Tibial artery (tissue), 4 donors: Measurements from ENCODE around the gene IGLL1.

Experiments
- DNase-seq, 2 donors: peaks; one replicate each; pipeline ENCODE4 v3.0.0-alpha.2; 2019
- H3K27ac ChIP-seq, 2 donors: fragments of 200-600 bp; sonication (generic) in 1 of 2; 1 replicate in 1 of 2; 2 replicates in 1 of 2; pipeline ENCODE4 v1.5.1; 2018 to 2019; ENCODE audit warnings: mild to moderate bottlenecking in 1 of 2
- H3K27me3 ChIP-seq, 2 donors: fragments of 200-600 bp; sonication (generic) in 1 of 2; one replicate each; pipeline versions ENCODE4 v1.5.1 to v1.6.0; 2016 to 2019
- H3K36me3 ChIP-seq, 3 donors: fragments of 200-600 bp; sonication (generic) in 2 of 3; one replicate each; pipeline ENCODE4 v1.5.1; 2016 to 2019; ENCODE audit warnings: mild to moderate bottlenecking in 2 of 3
- H3K4me1 ChIP-seq, 4 donors: fragments of 200-600 bp; sonication (generic) in 2 of 4; 1 replicate in 3 of 4; 2 replicates in 1 of 4; pipeline ENCODE4 v1.5.1; 2016 to 2019
- H3K4me3 ChIP-seq, 2 donors: fragments of 200-600 bp; sonication (generic) in 1 of 2; 1 replicate in 1 of 2; 2 replicates in 1 of 2; pipeline ENCODE4 v1.5.1; 2018 to 2019; ENCODE audit warnings: mild to moderate bottlenecking in 2 of 2
- H3K9me3 ChIP-seq, 3 donors: fragments of 200-600 bp; sonication (generic) in 1 of 3; one replicate each; pipeline ENCODE4 v1.5.1; 2016 to 2019
- intact Hi-C: fragments of 100-400 bp; cut with DNase I; formaldehyde crosslinking; loops from one replicate; pipeline ENCODE4 v1.15.0; 2023; ENCODE audit warnings: low total_unique reads
- TF ChIP-seq, protein P1 (sequence below), 2 experiments: fragments of 200-600 bp in 1 of 2; fragments of 450-650 bp in 1 of 2; IDR thresholded peaks; one replicate each; pipeline ENCODE4 v1.5.1; 2017 to 2019; ENCODE audit warnings: antibody characterized with exemption in 2 of 2, mild to moderate bottlenecking in 1 of 2, moderate library complexity in 1 of 2

IGLL1 gene

DNA sequence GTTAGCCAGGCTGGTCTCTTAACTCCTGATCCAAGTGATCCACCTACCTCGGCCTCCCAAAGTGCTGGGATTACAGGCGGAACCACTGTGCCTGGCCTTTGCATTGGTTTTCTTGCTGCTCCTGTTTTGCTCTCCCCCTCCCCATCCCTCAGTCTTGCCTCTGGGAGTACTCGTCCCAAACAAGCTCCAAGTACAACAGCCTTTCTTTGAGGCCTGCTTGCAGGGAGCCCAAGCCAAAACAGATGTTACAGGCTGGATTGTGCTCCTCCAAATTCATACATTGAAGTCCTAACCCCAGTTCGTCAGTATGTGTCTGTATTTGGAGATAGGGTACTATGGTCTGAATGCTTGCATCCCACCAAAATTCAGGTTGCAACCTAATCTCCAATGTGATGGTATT is 8.6 kb downstream of the IGLL1 start:
- intact Hi-C loops: no loop called here
- DNase-seq: no peak
- no peaks in the 10 kb centered on the region for H3K9me3 ChIP-seq

DNA sequence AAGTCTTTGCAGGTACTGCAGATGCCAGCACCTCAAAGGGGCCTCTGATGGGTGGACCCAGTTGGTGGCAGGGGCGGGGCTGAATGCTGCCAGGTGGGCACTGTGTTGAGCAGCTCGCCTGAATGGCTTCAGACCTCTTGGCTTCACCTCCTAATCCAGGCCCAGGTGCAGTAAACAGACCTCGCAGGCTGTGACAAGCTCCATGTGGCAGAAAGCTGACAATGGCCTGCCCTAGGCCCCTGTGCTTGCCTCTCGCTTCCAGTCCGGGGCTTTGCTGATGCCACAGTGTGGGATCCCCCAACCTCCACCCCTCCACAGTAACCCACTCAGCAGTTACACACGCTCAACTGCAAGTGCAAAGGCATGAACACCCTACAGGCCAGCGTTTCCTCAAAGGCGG is 9.4 kb downstream of the IGLL1 start:
- intact Hi-C loops: no loop called here
- TF ChIP-seq, protein P1, sequence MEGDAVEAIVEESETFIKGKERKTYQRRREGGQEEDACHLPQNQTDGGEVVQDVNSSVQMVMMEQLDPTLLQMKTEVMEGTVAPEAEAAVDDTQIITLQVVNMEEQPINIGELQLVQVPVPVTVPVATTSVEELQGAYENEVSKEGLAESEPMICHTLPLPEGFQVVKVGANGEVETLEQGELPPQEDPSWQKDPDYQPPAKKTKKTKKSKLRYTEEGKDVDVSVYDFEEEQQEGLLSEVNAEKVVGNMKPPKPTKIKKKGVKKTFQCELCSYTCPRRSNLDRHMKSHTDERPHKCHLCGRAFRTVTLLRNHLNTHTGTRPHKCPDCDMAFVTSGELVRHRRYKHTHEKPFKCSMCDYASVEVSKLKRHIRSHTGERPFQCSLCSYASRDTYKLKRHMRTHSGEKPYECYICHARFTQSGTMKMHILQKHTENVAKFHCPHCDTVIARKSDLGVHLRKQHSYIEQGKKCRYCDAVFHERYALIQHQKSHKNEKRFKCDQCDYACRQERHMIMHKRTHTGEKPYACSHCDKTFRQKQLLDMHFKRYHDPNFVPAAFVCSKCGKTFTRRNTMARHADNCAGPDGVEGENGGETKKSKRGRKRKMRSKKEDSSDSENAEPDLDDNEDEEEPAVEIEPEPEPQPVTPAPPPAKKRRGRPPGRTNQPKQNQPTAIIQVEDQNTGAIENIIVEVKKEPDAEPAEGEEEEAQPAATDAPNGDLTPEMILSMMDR (IDR thresholded peaks at IDR 0.05): no peak
- DNase-seq: no peak

More for the DNA sequence above, 8.6 kb downstream of the IGLL1 start:
- Histone ChIP-seq H3K27me3 (peaks cover 3 to 12% of the 10 kb centered on the region in 2 donors), H3K36me3 (no peaks in the 10 kb centered on the region), H3K4me1 (peaks cover 0 to 3% (median 2%) of the 10 kb centered on the region in 4 donors), H3K27ac (no peak overlapping the region), H3K4me3 (no peak overlapping the region)
- TF ChIP-seq, protein P1 (IDR thresholded peaks at IDR 0.05): no peak

DNA sequence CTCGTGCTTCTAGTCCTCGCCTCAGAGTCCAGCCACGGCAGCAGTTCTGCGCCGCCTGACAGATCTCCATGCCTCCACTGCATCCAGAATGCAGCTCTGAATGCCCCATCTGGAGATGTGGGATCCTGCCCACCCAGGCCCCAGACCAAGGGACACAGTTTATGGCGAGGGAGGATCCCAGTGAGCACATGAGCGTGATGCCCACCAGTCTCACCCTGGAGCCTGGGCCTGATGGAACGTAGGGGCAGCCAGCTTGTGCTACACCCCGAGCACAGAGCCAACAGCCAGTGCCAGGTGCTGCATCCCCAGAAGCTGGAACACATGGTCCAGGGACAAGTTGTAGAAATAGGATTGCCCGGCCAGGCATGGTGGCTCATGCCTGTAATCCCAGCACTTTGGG is 10.4 kb downstream of the IGLL1 start:
- H3K4me3 ChIP-seq: no peak overlapping the region
- H3K27ac ChIP-seq: no peak overlapping the region
- peak in 1 of 2 donors; percentile 9 for DNase-seq
- TF ChIP-seq, protein P1 (IDR thresholded peaks at IDR 0.05): no peak
- H3K27me3 ChIP-seq: peaks cover 5 to 29% of the 10 kb centered on the region in 2 donors
- H3K36me3 ChIP-seq: no peaks in the 10 kb centered on the region
- intact Hi-C loops: no loop called here
- no peaks in the 10 kb centered on the region for H3K9me3 ChIP-seq
- peaks cover 0 to 15% (median 14%) of the 10 kb centered on the region in 4 donors for H3K4me1 ChIP-seq

More for the DNA sequence above, 9.4 kb downstream of the IGLL1 start:
- no peak overlapping the region for H3K27ac ChIP-seq
- no peaks in the 10 kb centered on the region for H3K36me3 ChIP-seq
- peaks cover 0 to 11% (median 10%) of the 10 kb centered on the region in 4 donors for H3K4me1 ChIP-seq
- no peaks in the 10 kb centered on the region for H3K9me3 ChIP-seq
- peaks cover 5 to 21% of the 10 kb centered on the region in 2 donors for H3K27me3 ChIP-seq
- no peak overlapping the region for H3K4me3 ChIP-seq

DNA sequence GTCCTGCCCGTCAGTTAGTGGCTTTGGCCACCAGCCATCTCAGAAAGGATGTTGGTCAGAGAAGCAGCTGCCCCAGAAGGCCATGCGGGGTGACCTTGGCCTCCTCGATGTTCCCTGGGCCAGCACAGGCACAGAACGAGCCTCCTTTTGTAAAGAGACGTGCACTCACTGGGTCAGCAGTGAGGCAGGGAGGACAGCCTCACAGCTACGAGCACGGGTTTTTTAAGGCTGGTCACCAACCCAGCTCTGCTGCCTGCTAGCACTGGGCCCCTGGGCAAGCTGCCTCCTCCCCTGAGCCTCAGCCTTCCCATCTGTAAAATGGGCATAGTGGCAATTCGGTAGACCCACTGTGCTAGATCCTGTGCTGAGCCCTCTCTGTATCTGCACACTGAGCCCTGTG is 10.8 kb downstream of the IGLL1 start:
- H3K9me3 ChIP-seq: no peaks in the 10 kb centered on the region
- TF ChIP-seq, protein P1 (IDR thresholded peaks at IDR 0.05): no peak
- DNase-seq: no peak
- H3K27ac ChIP-seq: no peak overlapping the region
- intact Hi-C loops: no loop called here
- H3K36me3 ChIP-seq: no peaks in the 10 kb centered on the region
- no peak overlapping the region for H3K4me3 ChIP-seq
- peaks cover 0 to 15% (median 14%) of the 10 kb centered on the region in 4 donors for H3K4me1 ChIP-seq
- H3K27me3 ChIP-seq: peaks cover 5 to 32% of the 10 kb centered on the region in 2 donors

DNA sequence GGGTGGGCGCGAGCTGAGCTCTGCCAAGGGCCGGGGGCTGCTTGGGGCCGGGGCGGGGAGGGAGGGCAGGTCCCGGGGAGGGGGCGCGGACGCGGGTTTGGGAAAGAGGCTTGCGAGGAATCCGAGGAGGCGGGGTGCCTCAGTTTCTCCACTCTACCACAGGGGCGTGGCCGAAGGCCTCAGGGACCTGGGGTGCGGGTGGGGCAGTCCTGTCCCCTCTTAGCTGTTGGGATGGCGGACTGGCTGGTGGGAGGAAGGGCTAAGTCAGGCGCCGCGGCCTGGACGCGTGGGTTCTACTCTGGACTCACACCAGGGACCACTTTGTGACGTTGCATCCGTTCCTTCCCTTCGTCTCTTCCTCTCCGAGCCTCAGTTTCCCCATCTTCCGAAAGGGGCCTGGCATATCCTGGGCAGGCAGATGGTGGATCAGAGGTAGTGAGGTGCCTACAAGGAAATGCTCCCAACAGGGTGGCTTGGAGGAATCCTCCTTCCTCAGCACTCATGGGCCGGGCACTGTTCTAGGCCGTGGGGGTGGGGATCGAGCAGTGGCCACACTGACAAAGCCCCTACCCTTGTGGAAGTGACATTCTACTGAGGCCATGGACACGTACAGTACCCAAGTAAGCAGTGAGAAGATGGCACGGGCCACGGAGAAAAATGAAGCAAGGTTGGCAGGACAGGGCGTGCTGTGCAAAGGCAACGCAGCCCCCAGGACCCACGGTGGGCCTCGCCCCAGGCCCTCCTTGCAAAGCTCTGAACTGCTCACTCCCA is 13.2 kb downstream of the IGLL1 start:
- H3K4me3 ChIP-seq: peak overlapping the region in 1 of 2 donors; percentile 50
- DNase-seq: peak in 1 of 2 donors; percentile 60

More for the DNA sequence above, 13.2 kb downstream of the IGLL1 start:
- peaks cover 5 to 48% of the 10 kb centered on the region in 2 donors for H3K27me3 ChIP-seq
- H3K27ac ChIP-seq: no peak overlapping the region
- H3K4me1 ChIP-seq: peaks cover 0 to 15% (median 14%) of the 10 kb centered on the region in 4 donors
- TF ChIP-seq, protein P1 (IDR thresholded peaks at IDR 0.05): no peak
- no peaks in the 10 kb centered on the region for H3K9me3 ChIP-seq
- intact Hi-C loops: no loop called here
- H3K36me3 ChIP-seq: no peaks in the 10 kb centered on the region
